Measurements from ENCODE around the gene RND1. TPM values are rescaled to one million over a fixed set of nuclear protein-coding genes. Genes with fewer than 3 reads are reported as not detected.

Gene RND1
- total and polyA plus RNA-seq, 2 experiments from 2014 or later, result 9.3 to 10.4 TPM

DNA sequence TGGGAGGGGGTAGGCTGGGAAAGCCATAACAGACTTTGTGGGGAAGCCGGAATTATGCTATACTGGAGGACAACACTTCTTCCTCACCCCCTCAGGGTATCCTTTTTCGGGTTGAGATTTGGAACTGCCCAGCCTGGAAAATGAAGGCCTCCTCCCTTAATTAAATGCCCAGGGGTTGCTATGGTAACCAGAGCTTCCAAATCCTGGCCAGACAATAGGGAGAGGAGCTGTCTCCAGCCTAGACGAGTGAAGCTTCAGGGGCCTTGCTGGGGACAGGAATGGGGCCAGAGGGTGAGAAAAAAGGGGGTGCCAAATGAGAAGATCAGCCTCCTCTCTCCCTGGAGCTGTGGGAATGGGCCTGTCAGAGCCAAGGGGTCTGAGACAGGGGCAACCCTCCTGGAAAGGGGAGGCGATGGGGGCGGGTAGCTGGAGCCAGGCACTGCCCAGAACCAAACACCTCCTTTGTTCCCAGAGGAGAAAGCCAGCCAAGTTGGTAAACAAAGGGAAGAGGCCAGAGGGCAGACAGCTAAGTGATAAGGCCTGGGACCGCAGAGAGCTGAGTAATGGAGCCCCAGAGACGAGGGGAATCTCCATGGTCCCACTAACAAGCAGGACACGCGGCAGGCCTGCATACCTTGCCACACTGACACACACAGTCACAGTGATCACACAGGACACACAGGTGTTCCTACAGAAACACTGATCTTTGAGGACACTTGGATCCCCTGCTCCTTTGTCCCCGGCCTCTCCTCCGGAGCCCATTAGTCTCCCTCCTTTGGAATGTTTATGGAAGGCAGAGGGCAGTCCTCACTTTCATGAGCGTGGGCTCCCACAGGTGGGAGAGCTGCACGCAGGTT is 17.9 kb upstream of the RND1 start:
- peaks cover 32% of the 10 kb centered on the region for H3K4me1 Mint-ChIP-seq
- H3K9me3 Mint-ChIP-seq, result no peaks in the 10 kb centered on the region
- H3K79me2 ChIP-seq (replicated peaks; ENCODE audit: insufficient read depth), result no peaks in the 10 kb centered on the region
- peak overlapping the region; percentile 72; the same call in 1 of the 2 replicates for H3K27ac ChIP-seq (ENCODE audit: low read depth)
- peak overlapping the region; percentile 45; the same call in 2 of the 3 replicates for H3K4me3 Mint-ChIP-seq
- peaks cover 18% of the 10 kb centered on the region for H3K27me3 Mint-ChIP-seq (ENCODE audit: insufficient read depth, low read depth, poor library complexity)
- H3K27ac Mint-ChIP-seq, result peak overlapping the region; percentile 94
- ATAC-seq, result peak; percentile 84
- H3K4me2 ChIP-seq, result peak overlapping the region; percentile 67
- TF ChIP-seq REST (IDR thresholded peaks at IDR 0.05; ENCODE audit: unreplicated experiment) (no peak), ZNF331 (CRISPR knock-in tag; IDR thresholded peaks at IDR 0.05; ENCODE audit: low read depth) (no peak)
- H4K20me1 ChIP-seq (replicated peaks; ENCODE audit: insufficient read depth), result no peaks in the 10 kb centered on the region
- peak overlapping the region; percentile 28; the same call in 1 of the 2 replicates for H3K4me3 ChIP-seq
- no peaks in the 10 kb centered on the region for H3K36me3 Mint-ChIP-seq (ENCODE audit: low read depth)
- H3K4me1 ChIP-seq (ENCODE audit: insufficient read depth), result peaks cover 29% of the 10 kb centered on the region
- H3K36me3 ChIP-seq (ENCODE audit: insufficient read depth), result no peaks in the 10 kb centered on the region
- H3K27me3 ChIP-seq (ENCODE audit: insufficient read depth), result no peaks in the 10 kb centered on the region
- peak; percentile 88 for DNase-seq (ENCODE audit: low spot score)
- H3F3A ChIP-seq (replicated peaks; ENCODE audit: low read depth), result peaks cover 10% of the 10 kb centered on the region; the same call in 1 of the 2 replicates
- no peaks in the 10 kb centered on the region for H3K9me2 ChIP-seq (ENCODE audit: insufficient read depth)
- H2AFZ ChIP-seq, result peak overlapping the region; percentile 95

- DNase-seq (ENCODE audit: low spot score) (no peak), ATAC-seq (peak; percentile 17)
- peak overlapping the region; percentile 25; the same call in 1 of the 3 replicates for H3K4me3 Mint-ChIP-seq
- H3K27ac Mint-ChIP-seq, result peak overlapping the region; percentile 94; the same call in 1 of the 2 replicates
- H2AFZ ChIP-seq, result peak overlapping the region; percentile 95; the same call in 1 of the 2 replicates
- H3K27ac ChIP-seq (ENCODE audit: low read depth), result no peak overlapping the region
- H3F3A ChIP-seq (replicated peaks; ENCODE audit: low read depth), result peaks cover 10% of the 10 kb centered on the region; the same call in 1 of the 2 replicates
- no peaks in the 10 kb centered on the region for H3K79me2 ChIP-seq (replicated peaks; ENCODE audit: insufficient read depth)
- peaks cover 32% of the 10 kb centered on the region for H3K4me1 Mint-ChIP-seq
- no peaks in the 10 kb centered on the region for H3K27me3 ChIP-seq (ENCODE audit: insufficient read depth)
- no peaks in the 10 kb centered on the region for H3K9me3 Mint-ChIP-seq
- no peaks in the 10 kb centered on the region for H3K36me3 ChIP-seq (ENCODE audit: insufficient read depth)
- no peak overlapping the region; the same call in 1 of the 2 replicates for H3K4me3 ChIP-seq
- no peaks in the 10 kb centered on the region for H4K20me1 ChIP-seq (replicated peaks; ENCODE audit: insufficient read depth)
- H3K27me3 Mint-ChIP-seq (ENCODE audit: insufficient read depth, low read depth, poor library complexity), result peaks cover 18% of the 10 kb centered on the region
- no peaks in the 10 kb centered on the region for H3K9me2 ChIP-seq (ENCODE audit: insufficient read depth)
- peaks cover 29% of the 10 kb centered on the region for H3K4me1 ChIP-seq (ENCODE audit: insufficient read depth)
- no peaks in the 10 kb centered on the region for H3K36me3 Mint-ChIP-seq (ENCODE audit: low read depth)
- H3K4me2 ChIP-seq, result peak overlapping the region; percentile 67
- TF ChIP-seq ZNF462 (CRISPR knock-in tag; IDR thresholded peaks at IDR 0.05), result no peak
- no peak for TF ChIP-seq REST (IDR thresholded peaks at IDR 0.05; ENCODE audit: unreplicated experiment)
- no peak for TF ChIP-seq EZH2phosphoT487 (IDR thresholded peaks at IDR 0.05; ENCODE audit: unreplicated experiment)
- no peak for TF ChIP-seq ZNF331 (CRISPR knock-in tag; IDR thresholded peaks at IDR 0.05; ENCODE audit: low read depth)
- no peak for TF ChIP-seq ZNF114 (CRISPR knock-in tag; IDR thresholded peaks at IDR 0.05)
Observed at GRCh38 chr12:48882972-48883304, 17.3 kb upstream of the RND1 start.
